ENCODE results near the gene INSIG2.
"Not testable (repeated sequence)": the region's sequence is repeated elsewhere in the genome, so short reads cannot be mapped to it uniquely, and the experiment has no call there.

The INSIG2 gene

GRCh38 chr2:118094102-118094501 lies 5.8 kb downstream of the INSIG2 start:
- not testable (repeated sequence) for H3K4me3 ChIP-seq (ENCODE audit: low read length); H3K27me3 ChIP-seq (ENCODE audit: control insufficient read depth, insufficient read depth, low read length); H3K36me3 ChIP-seq (ENCODE audit: control insufficient read depth, insufficient read depth, low read length); H3K27ac ChIP-seq (ENCODE audit: low read depth, low read length); H3K4me1 ChIP-seq (ENCODE audit: control insufficient read depth, insufficient read depth, low read length); H3K9ac ChIP-seq (ENCODE audit: low read length)

- Histone ChIP-seq H3K27me3 (ENCODE audit: control insufficient read depth, insufficient read depth, low read length) (no peaks in the 10 kb centered on the region), H3K4me1 (ENCODE audit: control insufficient read depth, insufficient read depth, low read length) (no peaks in the 10 kb centered on the region), H3K36me3 (ENCODE audit: control insufficient read depth, insufficient read depth, low read length) (peaks cover 4% of the 10 kb centered on the region), H3K4me3 (ENCODE audit: low read length) (no peak overlapping the region), H3K9ac (ENCODE audit: low read length) (no peak overlapping the region), H3K27ac (ENCODE audit: low read depth, low read length) (no peak overlapping the region)
These were observed 6.2 kb downstream of the INSIG2 start for GRCh38 chr2:118094503-118094902.

- Histone ChIP-seq H3K4me3 (ENCODE audit: low read length) (no peak overlapping the region), H3K4me1 (ENCODE audit: control insufficient read depth, insufficient read depth, low read length) (no peaks in the 10 kb centered on the region), H3K36me3 (ENCODE audit: control insufficient read depth, insufficient read depth, low read length) (peaks cover 4% of the 10 kb centered on the region), H3K9ac (ENCODE audit: low read length) (no peak overlapping the region), H3K27ac (ENCODE audit: low read depth, low read length) (no peak overlapping the region), H3K27me3 (ENCODE audit: control insufficient read depth, insufficient read depth, low read length) (no peaks in the 10 kb centered on the region)
These were observed 7.3 kb downstream of the INSIG2 start for GRCh38 chr2:118095610-118096009.

DNA sequence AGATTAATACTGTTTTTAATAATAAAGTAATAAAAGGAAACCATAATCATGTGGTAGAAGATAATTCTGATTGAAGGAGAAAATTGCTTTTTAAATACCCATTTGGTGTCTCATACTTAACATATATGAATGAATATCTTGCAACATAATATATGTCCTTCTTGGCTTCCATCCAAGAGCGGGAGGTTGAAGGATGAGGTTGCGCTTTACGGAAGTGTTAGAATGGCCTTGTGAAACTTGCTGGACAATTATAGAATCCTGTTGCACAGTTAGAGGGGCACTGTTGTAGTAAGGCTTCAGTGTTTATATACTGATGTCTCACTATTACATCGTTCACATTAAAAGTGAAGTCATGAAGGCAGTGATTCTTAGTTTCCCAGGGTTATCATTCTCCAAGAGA lies 9.4 kb downstream of the INSIG2 start:
- H3K27ac ChIP-seq (ENCODE audit: low read depth, low read length): no peak overlapping the region
- H3K4me1 ChIP-seq (ENCODE audit: control insufficient read depth, insufficient read depth, low read length): no peaks in the 10 kb centered on the region
- no peak overlapping the region for H3K4me3 ChIP-seq (ENCODE audit: low read length)
- no peak overlapping the region for H3K9ac ChIP-seq (ENCODE audit: low read length)
- peaks cover 4% of the 10 kb centered on the region for H3K36me3 ChIP-seq (ENCODE audit: control insufficient read depth, insufficient read depth, low read length)
- no peaks in the 10 kb centered on the region for H3K27me3 ChIP-seq (ENCODE audit: control insufficient read depth, insufficient read depth, low read length)

GRCh38 chr2:118098307-118099030 lies 10.2 kb downstream of the INSIG2 start:
- Histone ChIP-seq H3K27ac (ENCODE audit: low read depth, low read length) (no peak overlapping the region), H3K9ac (ENCODE audit: low read length) (no peak overlapping the region), H3K4me1 (ENCODE audit: control insufficient read depth, insufficient read depth, low read length) (no peaks in the 10 kb centered on the region), H3K4me3 (ENCODE audit: low read length) (no peak overlapping the region), H3K27me3 (ENCODE audit: control insufficient read depth, insufficient read depth, low read length) (no peaks in the 10 kb centered on the region), H3K36me3 (ENCODE audit: control insufficient read depth, insufficient read depth, low read length) (peaks cover 4% of the 10 kb centered on the region)

DNA sequence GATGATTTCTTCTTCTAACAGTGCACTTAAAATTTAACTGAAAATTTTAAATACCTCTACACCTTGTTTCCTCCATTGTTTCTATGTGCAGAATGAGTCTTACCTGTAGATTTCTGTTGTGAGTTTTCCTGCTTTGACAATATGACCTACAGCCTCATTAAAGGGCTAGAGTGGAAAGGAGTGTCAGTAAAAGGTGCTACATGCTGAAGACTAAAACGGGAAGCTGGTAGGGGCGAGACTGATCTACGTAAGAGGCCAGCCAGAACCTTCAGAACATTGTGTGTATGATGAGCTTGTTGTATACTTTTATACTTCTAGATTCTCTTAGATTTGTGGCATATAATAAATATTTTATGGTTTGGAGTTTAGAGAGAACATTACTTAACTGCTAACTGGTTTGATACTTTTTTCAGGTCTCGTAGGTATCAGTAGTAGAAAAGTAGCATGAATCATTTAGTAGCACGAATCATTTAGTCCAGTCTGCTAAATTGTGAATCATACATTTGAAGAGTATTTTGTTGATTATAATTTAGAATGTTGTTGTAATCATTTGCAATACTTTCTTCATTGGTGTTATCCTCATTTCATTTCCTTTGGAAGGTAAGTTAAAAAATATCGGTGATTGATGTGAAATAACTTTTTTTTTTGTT lies 14.3 kb downstream of the INSIG2 start:
- no peaks in the 10 kb centered on the region for H3K27me3 ChIP-seq (ENCODE audit: control insufficient read depth, insufficient read depth, low read length)
- no peak overlapping the region for H3K9ac ChIP-seq (ENCODE audit: low read length)
- H3K4me1 ChIP-seq (ENCODE audit: control insufficient read depth, insufficient read depth, low read length): no peaks in the 10 kb centered on the region
- H3K4me3 ChIP-seq (ENCODE audit: low read length): no peak overlapping the region
- no peak overlapping the region for H3K27ac ChIP-seq (ENCODE audit: low read depth, low read length)
- H3K36me3 ChIP-seq (ENCODE audit: control insufficient read depth, insufficient read depth, low read length): peaks cover 6% of the 10 kb centered on the region

DNA sequence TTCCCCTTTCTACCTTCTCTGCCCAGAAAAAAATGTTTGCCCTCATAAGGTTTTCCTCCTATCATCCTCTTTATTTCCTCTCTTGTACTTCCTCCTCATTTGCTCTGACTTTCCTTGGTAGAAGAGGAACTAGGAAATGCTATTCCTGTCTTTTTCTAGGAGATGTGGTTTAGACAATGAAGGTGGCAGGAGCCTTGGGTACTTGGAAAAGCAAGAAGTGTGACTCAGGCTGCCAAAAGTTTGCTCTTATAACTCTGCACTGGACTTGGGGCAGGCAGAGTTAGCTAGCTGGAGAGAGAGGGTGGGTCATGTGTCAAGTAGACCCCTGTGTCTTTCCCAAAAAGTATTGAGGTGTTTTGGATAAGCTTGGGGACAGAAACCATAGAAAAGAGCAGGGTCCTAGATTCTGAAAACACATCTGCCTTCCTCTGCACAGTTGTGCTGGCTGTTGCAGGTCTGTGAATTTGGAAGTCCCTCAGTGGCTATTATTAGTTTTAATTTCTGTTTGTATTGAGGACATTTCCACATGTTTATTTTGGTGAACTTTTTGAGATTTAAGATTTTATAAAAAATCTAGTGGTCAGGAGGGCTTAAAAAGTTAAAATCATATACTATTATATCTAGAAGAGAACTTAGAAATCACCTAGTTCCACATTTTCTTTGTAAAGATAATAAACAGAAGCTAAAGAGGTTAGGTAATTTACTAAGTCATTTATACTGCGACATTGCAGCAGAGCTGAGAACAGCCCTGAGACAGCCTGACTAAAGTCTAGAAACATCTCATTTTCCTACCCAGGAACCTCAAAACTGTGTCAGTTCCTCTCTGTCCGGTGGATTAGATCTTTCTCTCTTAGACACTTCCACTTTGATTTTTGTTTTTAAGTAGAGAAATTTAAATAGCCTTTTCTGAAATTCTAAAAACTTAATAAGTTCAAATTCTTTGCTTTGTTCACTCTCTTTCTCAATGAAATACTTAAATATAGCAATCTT lies 16.0 kb downstream of the INSIG2 start:
- no peak overlapping the region for H3K9ac ChIP-seq (ENCODE audit: low read length)
- no peak overlapping the region for H3K4me3 ChIP-seq (ENCODE audit: low read length)
- no peaks in the 10 kb centered on the region for H3K4me1 ChIP-seq (ENCODE audit: control insufficient read depth, insufficient read depth, low read length)
- H3K36me3 ChIP-seq (ENCODE audit: control insufficient read depth, insufficient read depth, low read length): peaks cover 6% of the 10 kb centered on the region
- H3K27me3 ChIP-seq (ENCODE audit: control insufficient read depth, insufficient read depth, low read length): no peaks in the 10 kb centered on the region
- H3K27ac ChIP-seq (ENCODE audit: low read depth, low read length): no peak overlapping the region

DNA sequence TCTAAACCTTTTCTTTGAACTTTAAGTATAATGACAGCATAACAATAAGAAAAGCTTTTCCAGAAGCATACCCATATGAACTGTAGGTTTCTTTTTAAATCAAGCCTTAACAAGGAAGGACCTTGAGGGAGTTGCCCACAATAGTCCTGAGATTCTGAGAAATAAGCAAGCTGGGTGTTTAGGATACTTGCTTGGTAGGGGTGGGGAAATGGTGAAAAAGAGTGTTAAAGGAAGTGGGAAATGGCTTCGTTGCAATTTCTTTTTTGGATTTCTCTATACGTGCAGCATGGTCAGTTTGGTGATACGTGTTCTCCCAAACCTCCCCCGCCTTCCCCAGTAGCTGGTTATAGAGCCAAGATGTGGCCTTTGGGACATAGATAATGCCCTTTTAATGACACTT lies 17.2 kb downstream of the INSIG2 start:
- H3K9ac ChIP-seq (ENCODE audit: low read length): no peak overlapping the region
- no peaks in the 10 kb centered on the region for H3K27me3 ChIP-seq (ENCODE audit: control insufficient read depth, insufficient read depth, low read length)
- peaks cover 6% of the 10 kb centered on the region for H3K36me3 ChIP-seq (ENCODE audit: control insufficient read depth, insufficient read depth, low read length)
- H3K4me3 ChIP-seq (ENCODE audit: low read length): no peak overlapping the region
- H3K4me1 ChIP-seq (ENCODE audit: control insufficient read depth, insufficient read depth, low read length): no peaks in the 10 kb centered on the region
- H3K27ac ChIP-seq (ENCODE audit: low read depth, low read length): no peak overlapping the region

GRCh38 chr2:118106926-118107325 lies 18.7 kb downstream of the INSIG2 start:
- no peaks in the 10 kb centered on the region for H3K4me1 ChIP-seq (ENCODE audit: control insufficient read depth, insufficient read depth, low read length)
- peaks cover 6% of the 10 kb centered on the region for H3K36me3 ChIP-seq (ENCODE audit: control insufficient read depth, insufficient read depth, low read length)
- H3K27me3 ChIP-seq (ENCODE audit: control insufficient read depth, insufficient read depth, low read length): no peaks in the 10 kb centered on the region
- H3K4me3 ChIP-seq (ENCODE audit: low read length): no peak overlapping the region
- H3K27ac ChIP-seq (ENCODE audit: low read depth, low read length): no peak overlapping the region
- no peak overlapping the region for H3K9ac ChIP-seq (ENCODE audit: low read length)

DNA sequence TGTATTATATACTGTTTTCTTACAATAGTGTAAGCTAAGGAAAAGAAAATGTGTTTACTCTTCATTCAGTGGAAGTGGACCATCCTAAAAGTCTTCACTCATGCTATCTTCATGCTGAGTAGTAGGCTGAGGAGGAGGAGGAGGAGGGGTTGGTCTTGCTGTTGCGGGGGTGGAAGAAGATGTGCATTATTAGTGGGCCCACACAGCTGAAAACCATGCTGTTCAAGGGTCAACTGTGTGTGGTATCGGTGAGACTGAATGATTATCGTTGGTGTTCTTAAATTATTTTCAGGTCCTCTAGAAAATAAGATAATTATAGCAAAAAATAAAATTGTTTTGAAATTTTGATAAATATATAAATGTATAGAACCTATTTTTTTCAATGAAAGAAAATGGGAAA lies 22.0 kb downstream of the INSIG2 start:
- H3K9ac ChIP-seq (ENCODE audit: low read length): no peak overlapping the region
- H3K4me3 ChIP-seq (ENCODE audit: low read length): no peak overlapping the region
- H3K4me1 ChIP-seq (ENCODE audit: control insufficient read depth, insufficient read depth, low read length): no peaks in the 10 kb centered on the region
- peaks cover 6% of the 10 kb centered on the region for H3K36me3 ChIP-seq (ENCODE audit: control insufficient read depth, insufficient read depth, low read length)
- no peak overlapping the region for H3K27ac ChIP-seq (ENCODE audit: low read depth, low read length)
- no peaks in the 10 kb centered on the region for H3K27me3 ChIP-seq (ENCODE audit: control insufficient read depth, insufficient read depth, low read length)

DNA sequence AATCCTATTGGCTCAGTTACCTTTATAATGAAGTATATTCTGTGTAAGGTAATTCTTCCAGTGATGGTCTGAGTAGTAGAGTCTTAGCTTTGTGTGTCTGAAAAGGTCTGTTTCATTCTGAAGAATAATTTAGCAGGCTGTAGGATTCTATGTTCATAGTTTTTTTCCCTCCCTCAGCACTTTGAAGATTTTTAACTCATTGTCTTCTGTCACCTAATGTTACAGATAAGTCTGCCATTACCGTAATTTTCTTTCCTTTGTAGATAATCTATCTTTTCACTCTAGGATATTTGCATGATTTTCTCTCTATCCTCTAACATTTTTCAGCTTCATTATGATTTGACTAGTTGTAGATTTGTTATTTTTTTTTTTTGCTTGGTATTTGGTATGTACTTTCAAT lies 22.7 kb downstream of the INSIG2 start:
- peaks cover 3% of the 10 kb centered on the region for H3K36me3 ChIP-seq (ENCODE audit: control insufficient read depth, insufficient read depth, low read length)

DNA sequence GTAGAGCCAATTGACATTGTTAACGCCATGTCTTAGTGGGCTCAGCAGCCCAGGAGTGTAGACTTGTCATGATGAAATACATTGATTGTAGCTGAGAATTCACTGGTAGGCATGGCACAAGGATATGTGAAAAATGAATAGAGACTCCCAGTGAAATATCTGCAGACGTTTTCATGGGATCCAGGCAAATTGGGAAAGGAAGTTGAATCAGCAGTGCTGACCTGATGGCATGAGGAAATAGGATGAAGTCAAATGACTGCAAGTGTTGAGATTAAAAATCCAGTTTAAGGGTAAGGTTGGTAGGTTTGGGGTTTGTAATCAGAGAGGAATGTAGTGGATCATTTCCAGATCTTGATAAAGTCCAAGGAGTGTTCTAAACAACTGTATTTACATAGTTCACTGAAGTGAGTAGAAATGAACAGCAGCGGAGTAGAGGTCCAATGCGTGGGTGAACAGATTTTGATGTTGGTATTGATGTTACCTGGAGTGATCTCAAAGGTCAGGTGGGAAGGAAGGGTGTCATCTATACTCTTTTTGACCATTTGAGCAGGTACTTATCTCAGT lies 24.6 kb downstream of the INSIG2 start:
- no peak overlapping the region for H3K27ac ChIP-seq (ENCODE audit: low read depth, low read length)
- H3K9ac ChIP-seq (ENCODE audit: low read length): no peak overlapping the region
- H3K4me1 ChIP-seq (ENCODE audit: control insufficient read depth, insufficient read depth, low read length): no peaks in the 10 kb centered on the region
- H3K4me3 ChIP-seq (ENCODE audit: low read length): no peak overlapping the region
- no peaks in the 10 kb centered on the region for H3K36me3 ChIP-seq (ENCODE audit: control insufficient read depth, insufficient read depth, low read length)
- no peaks in the 10 kb centered on the region for H3K27me3 ChIP-seq (ENCODE audit: control insufficient read depth, insufficient read depth, low read length)

More for the DNA sequence above, 22.7 kb downstream of the INSIG2 start:
- Histone ChIP-seq H3K27ac (ENCODE audit: low read depth, low read length) (no peak overlapping the region), H3K4me1 (ENCODE audit: control insufficient read depth, insufficient read depth, low read length) (no peaks in the 10 kb centered on the region), H3K4me3 (ENCODE audit: low read length) (no peak overlapping the region), H3K27me3 (ENCODE audit: control insufficient read depth, insufficient read depth, low read length) (no peaks in the 10 kb centered on the region), H3K9ac (ENCODE audit: low read length) (no peak overlapping the region)

Data from rectal smooth muscle tissue (tissue), 1 donor.